Astrocyte (in vitro differentiated cells and primary cell): ENCODE results near the gene PDCD1. TPM values are rescaled to one million over a fixed set of nuclear protein-coding genes. Genes with fewer than 3 reads are reported as not detected.
"Not testable (repeated sequence)": the region's sequence is repeated elsewhere in the genome, so short reads cannot be mapped to it uniquely, and the experiment has no call there.

Experiments
- DNase-seq: peaks from one replicate; pipeline ENCODE4 v3.0.0-alpha.2; 2010; ENCODE audit warnings: low read depth
- FAIRE-seq: peaks from 2 replicates; lab custom pipeline; 2011; peaks lifted over from hg19 to GRCh38; lab: Jason Lieb, UNC
- H2AFZ ChIP-seq: 2 replicates; pipeline ENCODE4 v1.6.0; 2012; ENCODE audit warnings: low read depth, low read length, inconsistent platforms
- H3K27ac ChIP-seq: 2 replicates; pipeline ENCODE4 v1.5.1; 2011; ENCODE audit warnings: low read depth, low read length, inconsistent platforms
- H3K27me3 ChIP-seq: 2 replicates; pipeline ENCODE4 v1.6.0; 2011; ENCODE audit warnings: low read length, inconsistent platforms; ENCODE audit not compliant: insufficient read depth
- H3K36me3 ChIP-seq: 2 replicates; pipeline ENCODE4 v1.5.1; 2011; ENCODE audit warnings: low read length, inconsistent platforms; ENCODE audit not compliant: insufficient read depth
- H3K4me1 ChIP-seq: 2 replicates; pipeline ENCODE4 v1.5.1; 2011; ENCODE audit warnings: low read length, inconsistent platforms; ENCODE audit not compliant: insufficient read depth
- H3K4me2 ChIP-seq: 2 replicates; pipeline ENCODE4 v1.6.0; 2012; ENCODE audit warnings: low read length, inconsistent platforms
- H3K4me3 ChIP-seq: 2 replicates; pipeline ENCODE4 v1.5.1; 2011; ENCODE audit warnings: low read depth, mild to moderate bottlenecking, low read length, inconsistent platforms; ENCODE audit not compliant: insufficient read depth
- H3K79me2 ChIP-seq: 2 replicates; pipeline ENCODE4 v1.6.0; 2012; ENCODE audit warnings: mild to moderate bottlenecking, low read length, inconsistent platforms; ENCODE audit not compliant: insufficient read depth
- H3K9ac ChIP-seq: 2 replicates; pipeline ENCODE4 v1.6.0; 2012; ENCODE audit warnings: mild to moderate bottlenecking, low read length, inconsistent platforms
- H3K9me3 ChIP-seq: 2 replicates; pipeline ENCODE4 v1.5.1; 2012; ENCODE audit warnings: low read depth, mild to moderate bottlenecking, low read length, inconsistent platforms; ENCODE audit not compliant: insufficient read depth
- H4K20me1 ChIP-seq: 2 replicates; pipeline ENCODE4 v1.6.0; 2012; ENCODE audit warnings: low read length, inconsistent platforms; ENCODE audit not compliant: insufficient read depth
- H3K27ac Mint-ChIP-seq: one replicate; pipeline ENCODE4 v1.8.0; 2021; ENCODE audit warnings: mild to moderate bottlenecking, mixed read lengths; ENCODE audit not compliant: unreplicated experiment
- H3K27me3 Mint-ChIP-seq: one replicate; pipeline ENCODE4 v1.8.0; 2021; ENCODE audit warnings: low read depth, mixed read lengths; ENCODE audit not compliant: unreplicated experiment
- H3K36me3 Mint-ChIP-seq: one replicate; pipeline ENCODE4 v1.8.0; 2021; ENCODE audit warnings: low read depth, mixed read lengths; ENCODE audit not compliant: unreplicated experiment
- H3K4me1 Mint-ChIP-seq: one replicate; pipeline ENCODE4 v1.8.0; 2021; ENCODE audit warnings: low read depth, mixed read lengths; ENCODE audit not compliant: unreplicated experiment
- H3K4me3 Mint-ChIP-seq: one replicate; pipeline ENCODE4 v1.8.0; 2021; ENCODE audit warnings: mild to moderate bottlenecking, moderate library complexity, mixed read lengths; ENCODE audit not compliant: unreplicated experiment
- H3K9me3 Mint-ChIP-seq: one replicate; pipeline ENCODE4 v1.8.0; 2021; ENCODE audit warnings: mild to moderate bottlenecking, mixed read lengths; ENCODE audit not compliant: unreplicated experiment
- CTCF ChIP-seq: IDR thresholded peaks from 2 replicates; pipeline ENCODE4 v1.5.1; 2011; ENCODE audit warnings: low read depth, mild to moderate bottlenecking, inconsistent platforms, low read length, moderate library complexity; ENCODE audit not compliant: insufficient read depth
- EZH2 ChIP-seq: IDR thresholded peaks from 2 replicates; pipeline ENCODE4 v1.6.1; 2012; ENCODE audit warnings: mild to moderate bottlenecking, low read length, inconsistent platforms; ENCODE audit not compliant: insufficient read depth
- total RNA-seq: library from RNA; stranded (reverse); gene quantifications from 2 replicates; pipeline ENCODE4 v1.2.1, GENCODE V29; 2021

Gene PDCD1
- total RNA-seq, 1 donor from 2014 or later = not detected

DNA sequence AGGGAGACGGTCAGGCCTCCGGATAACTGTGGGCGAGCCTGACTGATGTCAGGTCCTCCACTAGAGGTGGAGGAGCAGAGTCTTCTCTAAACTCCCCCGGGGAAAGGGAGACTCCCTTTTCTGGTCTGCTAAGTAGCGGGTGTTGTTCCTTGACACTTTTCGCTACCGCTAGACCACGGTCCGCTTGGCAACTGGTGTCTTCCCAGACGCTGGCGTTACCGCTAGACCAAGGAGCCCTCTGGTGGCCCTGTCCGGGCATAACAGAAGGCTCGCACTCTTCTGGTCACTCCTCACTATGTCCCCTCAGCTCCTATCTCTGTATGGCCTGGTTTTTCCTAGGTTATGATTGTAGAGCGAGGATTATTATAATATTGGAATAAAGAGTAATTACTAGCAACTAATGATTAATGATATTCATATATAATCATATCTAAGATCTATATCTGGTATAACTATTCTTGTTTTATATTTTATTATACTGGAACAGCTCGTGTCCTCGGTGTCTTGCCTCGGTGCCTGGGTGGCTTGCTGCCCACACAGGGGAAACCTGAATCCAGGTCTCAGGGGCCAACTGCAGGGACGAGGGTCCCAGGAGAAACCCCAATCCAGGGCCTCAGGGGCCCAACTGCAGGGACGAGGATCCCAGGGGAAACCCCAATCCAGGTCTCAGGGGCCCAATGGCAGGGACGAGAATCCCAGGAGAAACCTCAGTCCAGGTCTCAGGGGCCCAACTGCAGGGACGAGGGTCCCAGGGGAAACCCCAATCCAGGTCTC lies 17.2 kb upstream of the PDCD1 start:
- not testable (repeated sequence) for H3K27ac ChIP-seq, H3K27ac Mint-ChIP-seq, H3K27me3 ChIP-seq, H3K4me3 ChIP-seq, H3K36me3 Mint-ChIP-seq, H3K36me3 ChIP-seq, H3K4me3 Mint-ChIP-seq, H3K9me3 Mint-ChIP-seq, H3K4me1 ChIP-seq, H3K27me3 Mint-ChIP-seq, H3K9me3 ChIP-seq, H3K9ac ChIP-seq, H3K4me1 Mint-ChIP-seq, H3K79me2 ChIP-seq, DNase-seq, H4K20me1 ChIP-seq, H3K4me2 ChIP-seq, FAIRE-seq, H2AFZ ChIP-seq
- peak; percentile 12 for TF ChIP-seq CTCF

GRCh38 chr2:241874277-241874925 lies 15.7 kb upstream of the PDCD1 start:
- DNase-seq = no peak
- Mint-ChIP-seq H3K27ac (no peak overlapping the region), H3K4me3 (no peak overlapping the region), H3K27me3 (peaks cover 4% of the 10 kb centered on the region), H3K36me3 (peaks cover 2% of the 10 kb centered on the region), H3K4me1 (no peaks in the 10 kb centered on the region), H3K9me3 (peaks cover 1% of the 10 kb centered on the region)
- Histone ChIP-seq H3K4me2 (no peak overlapping the region), H3K27ac (no peak overlapping the region), H3K4me1 (no peaks in the 10 kb centered on the region), H3K79me2 (no peaks in the 10 kb centered on the region), H3K27me3 (peaks cover 3% of the 10 kb centered on the region), H3K9me3 (no peaks in the 10 kb centered on the region), H3K36me3 (no peaks in the 10 kb centered on the region), H4K20me1 (no peaks in the 10 kb centered on the region), H3K9ac (no peak overlapping the region), H3K4me3 (no peak overlapping the region), H2AFZ (no peak overlapping the region)
- TF ChIP-seq CTCF = no peak
- TF ChIP-seq EZH2 = no peak
- FAIRE-seq = no peak

DNA sequence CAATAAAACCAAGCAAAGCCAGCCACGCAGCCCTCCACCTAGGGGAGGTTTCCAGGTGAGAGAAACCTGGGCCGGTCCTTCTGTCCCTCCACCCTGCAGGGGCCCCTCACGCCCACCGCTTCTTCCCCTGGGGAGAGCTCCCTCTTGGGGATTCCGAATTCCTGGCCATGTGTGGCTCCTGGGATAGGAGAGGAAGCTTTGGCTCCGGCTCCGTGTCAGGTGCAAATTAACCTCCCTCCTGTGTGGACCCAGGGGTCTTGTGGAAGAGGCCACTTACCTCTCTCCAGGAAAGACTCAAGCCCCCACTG lies 15.1 kb upstream of the PDCD1 start:
- no peak overlapping the region for H3K4me3 Mint-ChIP-seq
- no peak for TF ChIP-seq EZH2
- TF ChIP-seq CTCF = no peak
- Histone ChIP-seq H3K9ac (no peak overlapping the region), H3K79me2 (no peaks in the 10 kb centered on the region), H3K9me3 (no peaks in the 10 kb centered on the region), H2AFZ (no peak overlapping the region), H3K4me1 (no peaks in the 10 kb centered on the region), H3K27ac (no peak overlapping the region), H3K36me3 (no peaks in the 10 kb centered on the region), H3K4me2 (no peak overlapping the region), H3K4me3 (no peak overlapping the region), H3K27me3 (peaks cover 6% of the 10 kb centered on the region), H4K20me1 (no peaks in the 10 kb centered on the region)
- H3K9me3 Mint-ChIP-seq = peaks cover 1% of the 10 kb centered on the region
- FAIRE-seq (no peak), DNase-seq (no peak)
- peaks cover 2% of the 10 kb centered on the region for H3K36me3 Mint-ChIP-seq
- H3K4me1 Mint-ChIP-seq = no peaks in the 10 kb centered on the region
- H3K27me3 Mint-ChIP-seq = peaks cover 4% of the 10 kb centered on the region
- H3K27ac Mint-ChIP-seq = no peak overlapping the region
